GM06990 (cell line): ENCODE results near the gene NSD2.
A peak's percentile ranks its signal among the peaks of the same experiment; 100 is the strongest.

Experiments used
- DNase-seq: peaks from one replicate; pipeline ENCODE4 v3.0.0-alpha.2; 2011; ENCODE audit not compliant: insufficient read length; ENCODE audit errors: extremely low read depth
- H3K27me3 ChIP-seq: replicated peaks from 2 replicates; pipeline ENCODE4 v1.6.0; 2011; ENCODE audit warnings: low read length; ENCODE audit not compliant: control insufficient read depth, insufficient read depth
- H3K36me3 ChIP-seq: 2 replicates; pipeline ENCODE4 v1.5.1; 2011; ENCODE audit warnings: low read length; ENCODE audit not compliant: control insufficient read depth, insufficient read depth
- H3K4me3 ChIP-seq: replicated peaks from 2 replicates; pipeline ENCODE4 v1.5.1; 2011; ENCODE audit warnings: low read depth, mild to moderate bottlenecking, control low read depth, low read length
- CTCF ChIP-seq: IDR thresholded peaks from 2 replicates; pipeline ENCODE4 v1.5.1; 2011; ENCODE audit warnings: low read length, control low read depth, mild to moderate bottlenecking, inconsistent platforms; ENCODE audit not compliant: insufficient read depth, poor library complexity, severe bottlenecking

Gene NSD2

GRCh38 chr4:1895971-1896657 lies 24.9 kb downstream of the NSD2 start:
- no peak overlapping the region for H3K4me3 ChIP-seq
- no peaks in the 10 kb centered on the region for H3K27me3 ChIP-seq
- DNase-seq, result no peak
- H3K36me3 ChIP-seq, result peaks cover 6% of the 10 kb centered on the region
- no peak for TF ChIP-seq CTCF

GRCh38 chr4:1896658-1896991 lies 25.4 kb downstream of the NSD2 start:
- Histone ChIP-seq H3K4me3 (no peak overlapping the region), H3K27me3 (no peaks in the 10 kb centered on the region), H3K36me3 (peaks cover 11% of the 10 kb centered on the region)
- no peak for TF ChIP-seq CTCF
- no peak for DNase-seq

GRCh38 chr4:1898007-1898406 lies 26.8 kb downstream of the NSD2 start:
- Histone ChIP-seq H3K4me3 (no peak overlapping the region), H3K36me3 (peaks cover 20% of the 10 kb centered on the region), H3K27me3 (no peaks in the 10 kb centered on the region)
- no peak for TF ChIP-seq CTCF
- DNase-seq, result no peak

GRCh38 chr4:1898681-1899080 lies 27.5 kb downstream of the NSD2 start:
- DNase-seq, result no peak
- peaks cover 22% of the 10 kb centered on the region for H3K36me3 ChIP-seq
- TF ChIP-seq CTCF, result no peak
- no peaks in the 10 kb centered on the region for H3K27me3 ChIP-seq
- H3K4me3 ChIP-seq, result no peak overlapping the region

- peak; percentile 62 for DNase-seq
- Histone ChIP-seq H3K36me3 (peaks cover 25% of the 10 kb centered on the region), H3K4me3 (no peak overlapping the region), H3K27me3 (no peaks in the 10 kb centered on the region)
- peak; percentile 79 for TF ChIP-seq CTCF
Observed at GRCh38 chr4:1899149-1900086, 28.2 kb downstream of the NSD2 start.
